ENCODE results near the gene USP10.

DNA sequence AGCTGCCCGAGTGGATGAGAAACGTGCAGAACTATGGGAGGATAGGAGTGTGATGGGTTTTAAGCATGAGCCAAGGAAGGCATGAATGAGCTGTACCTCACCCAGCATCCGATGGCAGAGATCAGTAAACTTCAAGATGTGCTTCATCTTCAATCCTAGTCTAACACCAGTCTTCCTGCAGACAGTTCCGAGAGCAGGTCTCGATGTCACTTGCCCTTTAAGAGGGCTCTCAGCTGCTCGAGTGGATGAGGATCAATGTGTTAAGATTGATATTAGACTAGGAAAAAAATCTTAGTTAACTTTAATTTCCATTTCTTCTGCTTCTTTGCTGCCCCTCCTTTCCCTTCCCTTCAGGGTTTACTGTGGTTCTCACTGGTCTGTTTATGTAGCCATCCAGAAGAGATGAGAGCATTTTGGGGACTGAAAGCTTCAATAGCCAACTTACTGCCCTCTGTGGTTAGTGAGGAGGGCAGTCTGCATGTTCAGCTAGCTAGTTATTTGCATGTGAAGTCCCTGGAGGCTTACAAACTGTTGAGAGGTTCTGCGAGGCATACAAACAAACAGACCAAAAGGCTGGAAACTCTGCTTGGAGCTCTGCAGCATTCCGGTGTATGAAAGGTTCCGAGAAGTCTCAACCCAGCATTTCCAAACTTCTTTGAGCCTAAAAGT, 36.2 kb upstream of the USP10 start:
- TF ChIP-seq POLR2A (IDR thresholded peaks at IDR 0.05; ENCODE audit: low read length) (no peak), MAFK (IDR thresholded peaks at IDR 0.05; ENCODE audit: partially characterized antibody) (no peak), CTCF (IDR thresholded peaks at IDR 0.05) (no peak), TP53 (CRISPR knock-in tag; IDR thresholded peaks at IDR 0.05) (no peak), EP300 (IDR thresholded peaks at IDR 0.05) (no peak), JUN (IDR thresholded peaks at IDR 0.05) (no peak), POLR2AphosphoS2 (conservative IDR thresholded peaks at IDR 0.05; ENCODE audit: low read length) (no peak), ZC3H11A (IDR thresholded peaks at IDR 0.05) (no peak), SREBF2 (IDR thresholded peaks at IDR 0.05) (no peak)
- TF ChIP-seq, protein P1, sequence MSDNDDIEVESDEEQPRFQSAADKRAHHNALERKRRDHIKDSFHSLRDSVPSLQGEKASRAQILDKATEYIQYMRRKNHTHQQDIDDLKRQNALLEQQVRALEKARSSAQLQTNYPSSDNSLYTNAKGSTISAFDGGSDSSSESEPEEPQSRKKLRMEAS (IDR thresholded peaks at IDR 0.05), result no peak

All from A549 (cell line).